Ovary (tissue), 3 donors: Measurements from ENCODE around the gene TNIP1.

Experiments used
- CTCF ChIP-seq, 3 donors: fragments of 450-650 bp in 2 of 3; fragments of 200-600 bp in 1 of 3; IDR thresholded peaks; one replicate each; pipeline versions ENCODE4 v1.5.1 to v1.8.0; 2016 to 2022; ENCODE audit warnings: antibody characterized with exemption in 3 of 3, mild to moderate bottlenecking in 1 of 3
- EP300 ChIP-seq: sonication (generic); formaldehyde crosslinking; IDR thresholded peaks from one replicate; pipeline ENCODE4 v1.6.1; 2017; ENCODE audit warnings: antibody characterized with exemption
- donor health status: DM: no; HTN: no; CAD: no.

- no peak for TF ChIP-seq EP300
- no peak for TF ChIP-seq CTCF (IDR thresholded peaks at IDR 0.05)
Observed at GRCh38 chr5:151008210-151008491, 72.7 kb downstream of the TNIP1 start.
